ENCODE data around the gene KRTAP9-9. TPM values are rescaled to one million over a fixed set of nuclear protein-coding genes. Genes with fewer than 3 reads are reported as not detected.
"Not testable (repeated sequence)": the region's sequence is repeated elsewhere in the genome, so short reads cannot be mapped to it uniquely, and the experiment has no call there.

Gene KRTAP9-9
- total RNA-seq (ENCODE audit: insufficient read depth, low replicate concordance) = not detected

- not testable (repeated sequence) for DNase-seq (ENCODE audit: low spot score)
These were observed at the start of gene KRTAP9-9 for GRCh38 chr17:41255381-41256290. KRTAP9-9 (plus strand) TSS chr17:41255384.

GRCh38 chr17:41211845-41212466, 43.2 kb upstream of the KRTAP9-9 start:
- DNase-seq (ENCODE audit: low spot score) = no peak

GRCh38 chr17:41212524-41213169, 42.5 kb upstream of the KRTAP9-9 start:
- DNase-seq (ENCODE audit: low spot score) = no peak

- DNase-seq (ENCODE audit: low spot score) = no peak
These were observed 39.5 kb upstream of the KRTAP9-9 start for GRCh38 chr17:41215681-41216080.

DNA sequence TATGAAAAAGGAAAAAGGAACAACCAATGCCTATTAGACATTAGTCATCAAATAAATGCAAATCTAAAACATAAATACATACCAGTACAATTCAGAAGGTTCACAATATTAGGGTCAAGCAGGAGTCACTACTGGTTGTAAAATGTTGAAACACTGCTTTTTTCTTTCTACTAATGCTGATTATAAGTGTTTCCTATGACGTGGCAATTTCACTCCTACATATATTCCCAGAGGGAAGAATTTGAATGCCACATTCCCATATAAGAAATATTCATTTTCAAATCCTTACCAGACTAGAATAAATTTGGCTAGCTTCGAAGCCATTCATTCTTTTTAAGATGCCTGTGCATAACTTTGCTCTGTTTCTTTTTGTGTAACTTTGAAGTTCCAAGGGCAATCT, 31.4 kb upstream of the KRTAP9-9 start:
- DNase-seq (ENCODE audit: low spot score) = no peak

GRCh38 chr17:41226051-41226450, 29.1 kb upstream of the KRTAP9-9 start:
- no peak for DNase-seq (ENCODE audit: low spot score)

- not testable (repeated sequence) for DNase-seq (ENCODE audit: low spot score)
These were observed 28.5 kb upstream of the KRTAP9-9 start, which contains the start of gene KRTAP9-2 for GRCh38 chr17:41226598-41227095. KRTAP9-2 (plus strand) TSS chr17:41226648; CDS start chr17:41226655, 7 bp downstream.

DNA sequence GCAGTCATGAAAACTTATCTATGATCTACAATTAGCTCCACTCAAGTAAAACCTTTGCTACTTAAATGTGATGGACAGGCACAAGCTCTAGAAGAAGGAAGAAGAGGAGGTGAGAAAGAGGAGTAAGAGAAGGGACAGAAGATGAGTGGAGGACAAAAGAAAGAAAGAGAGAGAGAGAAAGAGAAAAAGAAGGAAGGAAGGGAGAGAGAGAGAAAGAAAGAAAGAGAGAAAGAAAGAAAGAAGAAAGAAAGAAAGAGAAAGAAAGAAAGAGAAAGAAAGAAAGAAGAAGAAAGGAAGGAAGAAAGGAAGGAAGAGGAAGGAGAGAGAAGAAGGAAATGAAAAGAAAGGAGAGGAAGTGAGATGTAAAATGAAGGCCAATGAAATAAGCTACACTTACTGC, 25.1 kb upstream of the KRTAP9-9 start:
- no peak for DNase-seq (ENCODE audit: low spot score)

DNA sequence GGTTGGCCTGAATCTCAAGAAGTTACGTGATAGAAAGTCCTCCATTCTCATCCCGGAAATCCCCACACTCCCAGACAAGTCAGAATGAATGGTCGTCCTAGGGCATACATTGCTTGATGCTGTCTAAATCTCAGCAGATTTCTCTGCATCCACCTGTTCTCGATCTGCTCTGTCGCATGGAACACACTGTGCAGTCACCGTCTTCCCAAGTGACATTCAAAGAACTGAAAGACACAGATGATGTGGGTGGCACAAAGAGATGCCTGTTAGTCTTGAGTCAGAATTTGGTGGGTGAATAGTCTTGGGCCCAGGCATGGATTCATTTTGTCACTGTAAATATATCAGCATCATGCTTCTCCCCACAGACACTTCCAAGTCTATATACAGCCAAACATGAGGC, 23.5 kb upstream of the KRTAP9-9 start:
- DNase-seq (ENCODE audit: low spot score) = no peak

GRCh38 chr17:41232399-41233105, 22.6 kb upstream of the KRTAP9-9 start, which contains the start of gene KRTAP9-3:
KRTAP9-3 (plus strand) TSS chr17:41232449; CDS start chr17:41232502, 53 bp downstream.
- DNase-seq (ENCODE audit: low spot score) = not testable (repeated sequence)

DNA sequence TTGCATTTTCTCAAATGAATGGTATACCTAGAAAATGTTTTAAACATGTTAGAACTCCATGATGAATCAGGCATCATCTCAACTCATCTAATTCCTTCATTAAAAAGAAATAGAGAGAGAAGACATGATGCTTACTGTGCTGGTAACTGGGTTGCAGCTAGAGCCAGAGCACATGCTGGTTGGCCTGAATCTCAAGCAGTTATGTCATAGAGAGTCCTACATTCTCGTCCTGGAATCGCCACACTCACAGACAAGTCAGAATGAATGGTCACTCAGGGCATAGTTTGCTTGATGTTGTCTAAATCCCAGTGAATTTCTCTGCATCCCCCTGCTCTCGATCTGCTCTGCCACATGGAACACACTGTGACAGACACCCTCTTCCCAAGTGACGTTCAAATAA, 18.1 kb upstream of the KRTAP9-9 start:
- not testable (repeated sequence) for DNase-seq (ENCODE audit: low spot score)

DNA sequence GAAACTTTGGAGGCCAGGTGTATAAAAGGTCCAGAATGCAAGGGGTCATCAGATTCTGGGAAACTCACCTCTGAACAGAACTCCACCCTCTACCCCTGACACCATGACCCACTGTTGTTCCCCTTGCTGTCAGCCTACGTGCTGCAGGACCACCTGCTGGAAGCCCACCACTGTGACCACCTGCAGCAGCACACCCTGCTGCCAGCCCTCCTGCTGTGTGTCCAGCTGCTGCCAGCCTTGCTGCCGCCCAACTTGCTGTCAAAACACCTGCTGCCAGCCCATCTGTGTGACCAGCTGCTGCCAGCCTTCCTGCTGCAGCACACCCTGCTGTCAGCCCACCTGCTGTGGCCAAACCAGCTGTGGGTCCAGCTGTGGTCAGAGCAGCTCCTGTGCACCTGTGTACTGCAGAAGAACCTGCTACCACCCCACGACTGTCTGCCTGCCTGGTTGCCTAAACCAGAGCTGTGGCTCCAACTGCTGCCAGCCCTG, 17.2 kb upstream of the KRTAP9-9 start, which contains the start of gene KRTAP9-8:
TSS of gene KRTAP9-8 (plus strand) at position 51 of the 489 bp plus-strand sequence. CDS start at position 104, 53 bp downstream.
- DNase-seq (ENCODE audit: low spot score) = not testable (repeated sequence)

GRCh38 chr17:41246995-41247787, 8.0 kb upstream of the KRTAP9-9 start:
- DNase-seq (ENCODE audit: low spot score) = not testable (repeated sequence)

DNA sequence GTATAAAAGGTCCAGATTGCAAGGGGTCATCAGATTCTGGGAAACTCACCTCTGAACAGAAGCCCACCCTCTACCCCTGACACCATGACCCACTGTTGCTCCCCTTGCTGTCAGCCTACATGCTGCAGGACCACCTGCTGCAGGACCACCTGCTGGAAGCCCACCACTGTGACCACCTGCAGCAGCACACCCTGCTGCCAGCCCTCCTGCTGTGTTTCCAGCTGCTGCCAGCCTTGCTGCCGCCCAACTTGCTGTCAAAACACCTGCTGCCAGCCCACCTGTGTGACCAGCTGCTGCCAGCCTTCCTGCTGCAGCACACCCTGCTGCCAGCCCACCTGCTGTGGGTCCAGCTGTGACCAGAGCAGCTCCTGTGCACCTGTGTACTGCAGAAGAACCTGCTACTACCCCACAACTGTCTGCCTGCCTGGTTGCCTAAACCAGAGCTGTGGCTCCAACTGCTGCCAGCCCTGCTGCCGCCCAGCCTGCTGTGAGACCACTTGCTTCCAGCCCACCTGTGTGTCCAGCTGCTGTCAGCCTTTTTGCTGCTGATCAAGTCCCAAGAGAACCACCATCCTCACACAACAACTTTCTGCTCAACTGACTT, 5.4 kb upstream of the KRTAP9-9 start, which contains the start of gene KRTAP9-4:
TSS of gene KRTAP9-4 (plus strand) at position 51 of the 604 bp plus-strand sequence. CDS start at position 85, 34 bp downstream.
- not testable (repeated sequence) for DNase-seq (ENCODE audit: low spot score)

DNA sequence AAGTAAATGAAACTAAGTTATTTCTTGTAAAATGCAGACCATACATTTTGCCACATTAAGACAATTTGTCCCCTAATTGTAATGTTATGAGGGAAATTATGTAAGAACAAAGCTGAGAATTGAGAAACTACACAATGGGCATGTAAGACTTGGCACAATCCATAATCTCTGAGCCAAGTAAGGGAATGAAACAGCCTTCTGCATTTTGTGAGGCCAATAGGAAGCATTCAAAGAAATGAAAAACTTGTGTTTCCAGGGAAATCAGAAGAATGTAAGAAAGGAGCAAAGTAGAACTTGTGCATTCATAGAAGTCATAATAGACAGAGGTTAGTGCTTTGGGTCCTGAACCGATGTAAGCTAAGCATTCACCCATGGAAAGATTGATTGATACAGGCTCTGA, 3.9 kb upstream of the KRTAP9-9 start:
- DNase-seq (ENCODE audit: low spot score) = no peak

DNA sequence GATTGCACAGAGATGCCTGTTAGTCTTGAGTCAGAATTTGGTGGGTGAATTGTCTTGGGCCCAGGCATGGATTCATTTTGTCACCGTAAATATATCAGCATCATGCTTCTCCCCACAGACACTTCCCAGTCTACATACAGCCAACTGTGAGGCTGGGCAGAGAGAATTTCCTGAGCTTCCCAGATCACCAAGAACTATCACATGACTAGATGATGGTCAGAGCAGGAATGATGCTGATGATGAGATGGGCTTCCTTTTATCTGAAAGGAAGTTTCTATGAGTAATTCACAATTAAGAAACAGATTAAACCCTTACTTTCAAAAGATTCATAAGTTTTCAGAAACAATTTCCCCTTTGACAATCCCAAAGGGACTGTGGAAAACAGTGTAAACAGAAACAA, 323 bp upstream of the KRTAP9-9 start:
- no peak for DNase-seq (ENCODE audit: low spot score)

- no peak for DNase-seq (ENCODE audit: low spot score)
These were observed 1.1 kb downstream of the KRTAP9-9 start for GRCh38 chr17:41256291-41256685.

DNA sequence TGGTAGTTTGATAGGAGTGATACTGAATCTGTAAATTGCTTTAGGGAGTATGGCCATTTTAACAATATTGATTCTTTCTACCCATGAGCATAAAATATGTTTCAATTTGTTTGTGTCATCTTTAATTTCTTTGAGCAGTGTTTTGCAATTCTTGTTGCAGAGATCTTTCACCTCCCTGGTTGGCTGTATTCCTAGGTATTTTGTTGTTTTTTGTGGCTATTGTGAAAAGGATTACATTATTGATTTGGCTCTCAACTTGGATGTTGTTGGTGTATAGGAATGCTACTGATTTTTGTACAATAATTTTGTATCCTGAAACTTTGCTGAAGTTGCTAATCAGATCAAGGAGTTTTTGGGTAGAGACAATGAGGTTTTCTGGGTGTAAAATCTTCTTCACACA, 3.2 kb downstream of the KRTAP9-9 start:
- DNase-seq (ENCODE audit: low spot score) = no peak

- no peak for DNase-seq (ENCODE audit: low spot score)
These were observed 8.0 kb downstream of the KRTAP9-9 start for GRCh38 chr17:41263212-41263611.

Measured in umbilical cord (tissue), 2 donors.